ENCODE results near the gene MBLAC2. TPM values are rescaled to one million over a fixed set of nuclear protein-coding genes. Genes with fewer than 3 reads are reported as not detected.
A peak's percentile ranks its signal among the peaks of the same experiment; 100 is the strongest.

MBLAC2 gene
- total RNA-seq, 2 donors from 2014 or later = 5.4 to 6.0 TPM

DNA sequence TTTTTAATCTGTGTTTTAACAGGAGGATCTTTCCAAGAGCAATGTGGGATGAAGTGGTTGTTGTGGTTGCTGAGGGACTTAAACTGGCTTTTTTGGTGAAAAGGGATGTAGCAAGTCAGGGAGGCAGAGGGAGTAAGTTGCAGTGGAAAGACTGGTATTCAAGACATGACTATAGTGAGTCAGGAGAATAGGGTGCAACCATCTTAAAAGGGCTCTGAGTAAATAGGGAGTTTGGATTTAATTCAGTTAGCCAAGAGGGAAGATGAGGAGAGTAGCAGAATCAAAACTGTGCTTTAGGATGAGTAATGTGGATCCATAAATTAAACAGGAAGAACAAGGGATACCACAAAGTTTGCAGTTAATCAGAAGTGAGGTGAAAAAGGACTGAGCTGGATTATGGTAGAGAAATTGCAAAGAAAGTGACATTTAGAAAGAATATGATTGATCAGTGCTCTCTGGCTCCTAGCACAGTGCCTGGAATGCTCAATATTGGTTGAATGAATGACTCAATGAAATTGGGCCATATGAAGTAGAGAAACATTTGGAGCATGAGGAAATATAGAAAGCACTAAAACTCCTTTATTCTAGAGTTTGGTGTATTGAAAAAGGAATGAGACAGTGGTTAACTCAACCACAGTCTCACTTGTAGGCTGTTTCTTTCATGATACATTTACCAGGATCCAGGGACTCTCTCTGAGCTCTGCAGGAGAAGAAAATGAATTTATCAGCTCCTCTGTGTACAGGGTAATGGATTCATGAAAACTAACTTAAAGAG is 5.2 kb upstream of the MBLAC2 start:
- Mint-ChIP-seq H3K27ac (no peak overlapping the region), H3K4me1 (ENCODE audit: low read depth) (peaks cover 24% of the 10 kb centered on the region), H3K36me3 (ENCODE audit: insufficient read depth in 2 of 2) (peaks cover 0 to 2% of the 10 kb centered on the region in 2 donors), H3K27me3 (ENCODE audit: low read depth) (no peaks in the 10 kb centered on the region), H3K4me3 (no peak overlapping the region), H3K9me3 (no peaks in the 10 kb centered on the region)
- ATAC-seq (replicated peaks in 1 of 2) = no peak
- DNase-seq = no peak

DNA sequence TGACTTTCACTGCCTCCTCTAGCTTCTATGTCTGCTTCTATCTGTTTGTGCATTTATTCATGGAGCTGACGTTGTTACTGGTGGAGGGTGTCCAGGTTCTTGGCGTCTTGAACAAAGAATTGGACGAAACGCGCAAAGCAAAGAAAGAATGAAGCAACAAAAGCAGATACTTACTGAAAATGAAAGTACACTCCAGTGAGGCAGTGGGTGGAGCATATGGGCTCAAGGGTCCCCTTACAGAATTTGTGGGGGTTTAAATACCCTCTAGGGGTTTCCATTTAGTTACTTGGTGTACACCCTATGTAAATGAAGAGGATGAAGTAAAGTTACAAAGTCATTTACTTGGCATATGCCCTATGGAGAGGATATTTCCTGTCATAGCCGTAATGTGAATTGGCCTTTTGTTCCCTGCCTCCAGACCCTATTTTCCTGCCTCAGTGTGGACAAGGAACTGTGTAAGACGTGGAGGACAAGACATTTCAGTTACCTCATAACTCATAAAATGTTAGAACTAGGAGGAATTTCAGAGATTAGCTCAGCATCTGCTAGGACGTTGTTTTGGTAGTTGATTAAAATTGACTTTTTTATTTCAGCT is 3.1 kb upstream of the MBLAC2 start:
- Mint-ChIP-seq H3K4me3 (no peak overlapping the region), H3K4me1 (ENCODE audit: low read depth) (peaks cover 36% of the 10 kb centered on the region), H3K36me3 (ENCODE audit: insufficient read depth in 2 of 2) (peaks cover 2 to 4% of the 10 kb centered on the region in 2 donors), H3K27ac (no peak overlapping the region), H3K27me3 (ENCODE audit: low read depth) (no peaks in the 10 kb centered on the region), H3K9me3 (no peaks in the 10 kb centered on the region)
- ATAC-seq (replicated peaks in 1 of 2) = no peak
- DNase-seq = no peak

- H3K27me3 Mint-ChIP-seq (ENCODE audit: low read depth) = no peaks in the 10 kb centered on the region
- peaks cover 39% of the 10 kb centered on the region for H3K4me1 Mint-ChIP-seq (ENCODE audit: low read depth)
- H3K36me3 Mint-ChIP-seq (ENCODE audit: insufficient read depth in 2 of 2) = peaks cover 2 to 4% of the 10 kb centered on the region in 2 donors
- ATAC-seq (replicated peaks in 1 of 2) (no peak), DNase-seq (no peak)
- no peak overlapping the region for H3K27ac Mint-ChIP-seq
- no peak overlapping the region for H3K4me3 Mint-ChIP-seq
- no peaks in the 10 kb centered on the region for H3K9me3 Mint-ChIP-seq
Observed at GRCh38 chr5:90477073-90477472, 2.5 kb upstream of the MBLAC2 start.

- Mint-ChIP-seq H3K9me3 (no peaks in the 10 kb centered on the region), H3K4me3 (no peak overlapping the region), H3K27ac (no peak overlapping the region), H3K4me1 (ENCODE audit: low read depth) (peaks cover 40% of the 10 kb centered on the region), H3K27me3 (ENCODE audit: low read depth) (no peaks in the 10 kb centered on the region), H3K36me3 (ENCODE audit: insufficient read depth in 2 of 2) (peaks cover 2 to 4% of the 10 kb centered on the region in 2 donors)
- no peak for ATAC-seq (replicated peaks in 1 of 2)
- DNase-seq = no peak
Observed at GRCh38 chr5:90476391-90476790, 1.8 kb upstream of the MBLAC2 start.

DNA sequence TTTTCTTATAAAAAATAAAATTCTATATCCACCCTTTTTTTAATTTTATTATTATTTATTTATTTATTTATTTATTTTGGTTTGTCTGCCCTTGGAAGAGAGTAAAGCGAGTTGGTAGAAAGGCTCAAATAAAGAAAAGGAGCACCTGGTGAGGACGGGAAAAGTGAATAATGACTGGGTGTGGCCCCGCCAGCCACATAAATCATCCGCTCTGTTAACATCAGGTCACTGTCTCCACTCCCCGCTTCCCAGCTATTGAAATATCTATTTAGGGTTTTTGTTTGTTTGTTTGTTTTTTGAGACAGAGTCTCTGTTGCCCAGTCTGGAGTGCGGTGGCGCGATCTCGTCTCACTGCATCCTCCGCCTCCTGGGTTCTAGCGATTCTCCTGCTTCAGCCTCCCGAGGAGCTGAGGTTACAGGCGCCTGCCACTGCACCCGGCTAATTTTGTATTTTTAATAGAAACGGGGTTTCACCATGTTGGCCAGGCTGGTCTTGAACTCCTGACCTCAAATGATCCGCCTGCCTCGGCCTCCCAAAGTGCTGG is 937 bp upstream of the MBLAC2 start:
- no peak for DNase-seq
- H3K9me3 Mint-ChIP-seq = no peaks in the 10 kb centered on the region
- no peak for ATAC-seq (replicated peaks in 1 of 2)
- no peaks in the 10 kb centered on the region for H3K27me3 Mint-ChIP-seq (ENCODE audit: low read depth)
- H3K27ac Mint-ChIP-seq = no peak overlapping the region
- peaks cover 2 to 4% of the 10 kb centered on the region in 2 donors for H3K36me3 Mint-ChIP-seq (ENCODE audit: insufficient read depth in 2 of 2)
- peak overlapping the region; percentile 92 to 95 for H3K4me3 Mint-ChIP-seq
- H3K4me1 Mint-ChIP-seq (ENCODE audit: low read depth) = peaks cover 48% of the 10 kb centered on the region

DNA sequence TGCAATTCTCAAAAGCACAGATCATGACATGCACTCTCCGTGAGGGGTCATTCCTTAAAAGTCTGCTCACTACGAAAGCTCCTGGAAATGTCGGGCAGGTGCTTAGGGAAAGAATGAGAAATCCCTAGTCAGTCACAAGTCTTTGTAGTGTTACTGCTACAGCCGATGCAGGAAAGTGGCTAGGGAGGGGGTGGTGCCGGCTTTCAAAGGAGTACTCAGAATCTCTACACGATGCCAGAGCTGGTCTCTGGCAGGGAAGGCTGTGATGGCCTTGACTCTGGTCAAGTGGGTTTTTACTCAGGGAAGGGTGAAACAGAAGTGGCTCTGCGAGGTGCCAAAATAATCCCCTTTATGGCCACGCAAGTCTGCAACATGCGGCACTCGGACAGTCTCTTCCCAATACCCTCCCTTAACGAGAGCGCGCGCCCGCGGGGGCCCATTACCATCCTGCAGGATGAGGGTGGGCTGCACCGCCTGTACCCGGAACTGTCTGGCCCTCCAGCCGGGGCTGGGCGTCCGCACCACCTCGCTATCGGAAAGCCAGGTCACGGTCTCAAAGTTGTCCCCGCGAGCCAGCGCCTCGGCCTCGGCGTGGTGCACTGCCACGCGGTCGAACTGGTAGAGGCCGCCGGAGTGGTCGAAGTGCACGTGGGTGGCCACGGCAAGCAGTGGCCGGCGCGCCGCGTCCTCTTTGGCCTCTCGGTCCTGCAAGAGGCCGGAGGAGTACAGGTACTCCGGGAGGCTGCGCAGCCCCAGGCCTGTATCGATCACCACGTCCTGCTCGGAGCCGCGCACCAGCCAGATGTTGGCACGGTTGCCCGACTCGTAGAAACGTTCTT is 956 bp downstream of the MBLAC2 start:
- Mint-ChIP-seq H3K4me1 (ENCODE audit: low read depth) (peaks cover 48% of the 10 kb centered on the region), H3K9me3 (peaks cover 0 to 2% of the 10 kb centered on the region in 2 donors), H3K36me3 (ENCODE audit: insufficient read depth in 2 of 2) (peaks cover 6 to 7% of the 10 kb centered on the region in 2 donors), H3K27me3 (ENCODE audit: low read depth) (no peaks in the 10 kb centered on the region), H3K27ac (peak overlapping the region; percentile 60), H3K4me3 (peak overlapping the region; percentile 92 to 95)
- DNase-seq = peak; percentile 8 to 28
- peak; percentile 5 to 15 for ATAC-seq (replicated peaks in 1 of 2)

DNA sequence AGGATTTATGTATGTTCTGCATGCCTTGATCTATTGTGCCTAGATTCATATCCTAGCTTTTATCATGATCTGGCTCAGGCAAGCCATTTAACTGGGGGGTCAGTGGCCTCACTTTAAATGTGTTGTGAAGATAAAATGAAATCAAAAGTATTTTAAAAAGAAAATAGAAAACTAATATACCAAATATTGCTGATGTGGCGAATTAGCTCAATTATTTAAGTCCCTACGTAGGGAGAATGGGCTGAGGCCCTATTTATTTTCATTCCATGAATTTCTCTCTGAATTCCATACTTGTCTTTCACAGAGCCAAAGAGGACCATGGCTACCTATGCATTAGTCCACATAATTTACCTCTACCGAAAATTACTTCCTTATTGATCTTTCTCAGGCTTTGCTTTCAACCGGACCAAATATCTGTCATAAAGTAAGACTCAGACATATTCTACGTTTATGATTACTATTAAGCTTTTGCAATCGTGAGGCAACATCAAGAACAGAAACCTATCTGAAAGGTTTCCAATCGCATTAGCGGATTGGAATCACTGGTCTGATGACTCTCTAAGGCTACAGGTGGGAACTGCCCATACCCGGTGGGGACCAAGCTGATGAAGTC is 1.7 kb downstream of the MBLAC2 start:
- Mint-ChIP-seq H3K9me3 (peaks cover 2 to 4% of the 10 kb centered on the region in 2 donors), H3K4me1 (ENCODE audit: low read depth) (peaks cover 48% of the 10 kb centered on the region), H3K36me3 (ENCODE audit: insufficient read depth in 2 of 2) (peaks cover 8 to 13% of the 10 kb centered on the region in 2 donors), H3K4me3 (peak overlapping the region; percentile 92 to 95), H3K27ac (peak overlapping the region; percentile 34), H3K27me3 (ENCODE audit: low read depth) (no peaks in the 10 kb centered on the region)
- ATAC-seq (replicated peaks in 1 of 2) (no peak), DNase-seq (peak in 1 of 2 donors; percentile 3)

DNA sequence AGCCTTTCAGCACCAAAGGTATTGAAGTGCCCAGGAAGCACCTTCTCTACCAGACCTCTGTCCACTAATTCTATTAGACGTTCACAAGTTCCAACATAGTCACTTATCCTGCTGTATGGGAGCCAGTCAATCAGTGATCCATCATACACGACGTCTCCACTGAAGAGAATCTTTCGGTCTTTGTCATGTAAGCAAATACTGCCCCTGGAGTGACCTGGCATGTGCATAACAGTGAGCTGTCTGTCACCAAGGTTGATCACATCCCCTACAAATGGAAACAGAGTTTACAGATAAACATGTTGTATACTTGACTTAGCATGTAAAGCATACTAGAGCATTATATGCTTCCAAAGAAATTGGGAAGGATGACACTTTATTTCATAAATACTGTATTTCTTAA is 13.3 kb downstream of the MBLAC2 start:
- peaks cover 0 to 3% of the 10 kb centered on the region in 2 donors for H3K36me3 Mint-ChIP-seq (ENCODE audit: insufficient read depth in 2 of 2)
- no peak overlapping the region for H3K27ac Mint-ChIP-seq
- no peak overlapping the region for H3K4me3 Mint-ChIP-seq
- no peak for DNase-seq
- H3K9me3 Mint-ChIP-seq = no peaks in the 10 kb centered on the region
- no peaks in the 10 kb centered on the region for H3K4me1 Mint-ChIP-seq (ENCODE audit: low read depth)
- no peaks in the 10 kb centered on the region for H3K27me3 Mint-ChIP-seq (ENCODE audit: low read depth)
- ATAC-seq (replicated peaks in 1 of 2) = no peak

- Mint-ChIP-seq H3K4me1 (ENCODE audit: low read depth) (no peaks in the 10 kb centered on the region), H3K36me3 (ENCODE audit: insufficient read depth in 2 of 2) (no peaks in the 10 kb centered on the region), H3K9me3 (no peaks in the 10 kb centered on the region), H3K4me3 (no peak overlapping the region), H3K27me3 (ENCODE audit: low read depth) (peaks cover 5% of the 10 kb centered on the region), H3K27ac (no peak overlapping the region)
- DNase-seq (no peak), ATAC-seq (replicated peaks in 1 of 2) (no peak)
Observed at GRCh38 chr5:90446961-90447360, 27.6 kb downstream of the MBLAC2 start.

GRCh38 chr5:90440644-90441043 is 33.9 kb downstream of the MBLAC2 start:
- no peak for DNase-seq
- H3K9me3 Mint-ChIP-seq = no peaks in the 10 kb centered on the region
- H3K4me1 Mint-ChIP-seq (ENCODE audit: low read depth) = peaks cover 11% of the 10 kb centered on the region
- H3K27me3 Mint-ChIP-seq (ENCODE audit: low read depth) = no peaks in the 10 kb centered on the region
- ATAC-seq (replicated peaks in 1 of 2) = no peak
- H3K4me3 Mint-ChIP-seq = peak overlapping the region; percentile 85 to 98
- H3K36me3 Mint-ChIP-seq (ENCODE audit: insufficient read depth in 2 of 2) = no peaks in the 10 kb centered on the region
- no peak overlapping the region for H3K27ac Mint-ChIP-seq

GRCh38 chr5:90438100-90438499 is 36.5 kb downstream of the MBLAC2 start:
- Mint-ChIP-seq H3K4me1 (ENCODE audit: low read depth) (peaks cover 11% of the 10 kb centered on the region), H3K27me3 (ENCODE audit: low read depth) (no peaks in the 10 kb centered on the region), H3K9me3 (no peaks in the 10 kb centered on the region), H3K36me3 (ENCODE audit: insufficient read depth in 2 of 2) (no peaks in the 10 kb centered on the region), H3K27ac (no peak overlapping the region), H3K4me3 (no peak overlapping the region)
- DNase-seq (no peak), ATAC-seq (replicated peaks in 1 of 2) (no peak)

GRCh38 chr5:90437663-90438062 is 36.9 kb downstream of the MBLAC2 start:
- Mint-ChIP-seq H3K4me3 (no peak overlapping the region), H3K27me3 (ENCODE audit: low read depth) (no peaks in the 10 kb centered on the region), H3K4me1 (ENCODE audit: low read depth) (peaks cover 11% of the 10 kb centered on the region), H3K36me3 (ENCODE audit: insufficient read depth in 2 of 2) (no peaks in the 10 kb centered on the region), H3K9me3 (no peaks in the 10 kb centered on the region), H3K27ac (no peak overlapping the region)
- ATAC-seq (replicated peaks in 1 of 2) (no peak), DNase-seq (no peak)
